ENCODE measurements around the gene KLK7. TPM values are rescaled to one million over a fixed set of nuclear protein-coding genes. Genes with fewer than 3 reads are reported as not detected.

KLK7 gene
- total and polyA plus RNA-seq, 2 donors: 0.14 to 0.32 TPM

- no peak for DNase-seq (ENCODE audit: extremely low spot score)
- H3K4me1 ChIP-seq (ENCODE audit: insufficient read depth): no peaks in the 10 kb centered on the region
- H3K4me3 ChIP-seq (ENCODE audit: low read depth, low read length): no peak overlapping the region
- 27% methylated on average over 7 of the region's 7 CpGs for WGBS
- H3K27ac ChIP-seq (ENCODE audit: low read depth): no peak overlapping the region
- no peaks in the 10 kb centered on the region for H3K36me3 ChIP-seq (ENCODE audit: insufficient read depth)
Measured at GRCh38 chr19:51020988-51021651, 37.4 kb upstream of the KLK7 start.

GRCh38 chr19:51019544-51019925 lies 35.8 kb upstream of the KLK7 start, which contains the start of gene KLK10:
KLK10 (minus strand) TSS chr19:51019709; CDS start chr19:51019130, 579 bp downstream.
- WGBS: 6% methylated on average over 14 of the region's 14 CpGs
- Histone ChIP-seq H3K27ac (ENCODE audit: low read depth) (no peak within 1 kb of the TSS), H3K4me1 (ENCODE audit: insufficient read depth) (no peaks in the 10 kb centered on the region), H3K4me3 (ENCODE audit: low read depth, low read length) (no peak within 1 kb of the TSS), H3K36me3 (ENCODE audit: insufficient read depth) (no peaks in the 10 kb centered on the region)
- DNase-seq (ENCODE audit: extremely low spot score): no peak

GRCh38 chr19:51018745-51019543 lies 35.2 kb upstream of the KLK7 start:
- Histone ChIP-seq H3K36me3 (ENCODE audit: insufficient read depth) (no peaks in the 10 kb centered on the region), H3K4me1 (ENCODE audit: insufficient read depth) (no peaks in the 10 kb centered on the region), H3K4me3 (ENCODE audit: low read depth, low read length) (no peak overlapping the region), H3K27ac (ENCODE audit: low read depth) (no peak overlapping the region)
- no peak for DNase-seq (ENCODE audit: extremely low spot score)
- WGBS: under 1% methylated on average over 68 of the region's 68 CpGs

GRCh38 chr19:51016798-51017683 lies 33.3 kb upstream of the KLK7 start:
- no peak overlapping the region for H3K27ac ChIP-seq (ENCODE audit: low read depth)
- no peak for DNase-seq (ENCODE audit: extremely low spot score)
- no peaks in the 10 kb centered on the region for H3K36me3 ChIP-seq (ENCODE audit: insufficient read depth)
- H3K4me3 ChIP-seq (ENCODE audit: low read depth, low read length): no peak overlapping the region
- H3K4me1 ChIP-seq (ENCODE audit: insufficient read depth): no peaks in the 10 kb centered on the region
- WGBS: under 1% methylated on average over 68 of the region's 68 CpGs

- no peak for DNase-seq (ENCODE audit: extremely low spot score)
- Histone ChIP-seq H3K36me3 (ENCODE audit: insufficient read depth) (no peaks in the 10 kb centered on the region), H3K27ac (ENCODE audit: low read depth) (no peak overlapping the region), H3K4me1 (ENCODE audit: insufficient read depth) (no peaks in the 10 kb centered on the region), H3K4me3 (ENCODE audit: low read depth, low read length) (no peak overlapping the region)
- WGBS: 88% methylated on average over 19 of the region's 19 CpGs
Measured at GRCh38 chr19:51015691-51016267, 32.1 kb upstream of the KLK7 start.

- H3K27ac ChIP-seq (ENCODE audit: low read depth): no peak overlapping the region
- no peak overlapping the region for H3K4me3 ChIP-seq (ENCODE audit: low read depth, low read length)
- H3K4me1 ChIP-seq (ENCODE audit: insufficient read depth): no peaks in the 10 kb centered on the region
- H3K36me3 ChIP-seq (ENCODE audit: insufficient read depth): no peaks in the 10 kb centered on the region
- 84% methylated on average over 6 of the region's 6 CpGs for WGBS
- DNase-seq (ENCODE audit: extremely low spot score): no peak
Measured at GRCh38 chr19:51014242-51014641, 30.5 kb upstream of the KLK7 start.

- Histone ChIP-seq H3K36me3 (ENCODE audit: insufficient read depth) (no peaks in the 10 kb centered on the region), H3K4me3 (ENCODE audit: low read depth, low read length) (no peak overlapping the region), H3K4me1 (ENCODE audit: insufficient read depth) (no peaks in the 10 kb centered on the region), H3K27ac (ENCODE audit: low read depth) (no peak overlapping the region)
- 72% methylated on average over 12 of the region's 12 CpGs for WGBS
- DNase-seq (ENCODE audit: extremely low spot score): no peak
Measured at GRCh38 chr19:51012661-51013190, 29.0 kb upstream of the KLK7 start.

GRCh38 chr19:51010066-51010795 lies 26.5 kb upstream of the KLK7 start:
- Histone ChIP-seq H3K27ac (ENCODE audit: low read depth) (no peak overlapping the region), H3K4me1 (ENCODE audit: insufficient read depth) (no peaks in the 10 kb centered on the region), H3K36me3 (ENCODE audit: insufficient read depth) (no peaks in the 10 kb centered on the region), H3K4me3 (ENCODE audit: low read depth, low read length) (no peak overlapping the region)
- WGBS: 69% methylated on average over 4 of the region's 4 CpGs
- no peak for DNase-seq (ENCODE audit: extremely low spot score)

- Histone ChIP-seq H3K4me1 (ENCODE audit: insufficient read depth) (no peaks in the 10 kb centered on the region), H3K36me3 (ENCODE audit: insufficient read depth) (no peaks in the 10 kb centered on the region), H3K4me3 (ENCODE audit: low read depth, low read length) (no peak overlapping the region), H3K27ac (ENCODE audit: low read depth) (no peak overlapping the region)
- DNase-seq (ENCODE audit: extremely low spot score): no peak
- 71% methylated on average over 19 of the region's 19 CpGs for WGBS
Measured at GRCh38 chr19:51009061-51009891, 25.6 kb upstream of the KLK7 start.

- no peak overlapping the region for H3K27ac ChIP-seq (ENCODE audit: low read depth)
- no peaks in the 10 kb centered on the region for H3K36me3 ChIP-seq (ENCODE audit: insufficient read depth)
- WGBS: 87% methylated on average over 3 of the region's 3 CpGs
- no peak for DNase-seq (ENCODE audit: extremely low spot score)
- no peaks in the 10 kb centered on the region for H3K4me1 ChIP-seq (ENCODE audit: insufficient read depth)
- no peak overlapping the region for H3K4me3 ChIP-seq (ENCODE audit: low read depth, low read length)
Measured at GRCh38 chr19:51007488-51007887, 23.8 kb upstream of the KLK7 start.

GRCh38 chr19:51006406-51006805 lies 22.7 kb upstream of the KLK7 start:
- no peak for DNase-seq (ENCODE audit: extremely low spot score)
- H3K36me3 ChIP-seq (ENCODE audit: insufficient read depth): no peaks in the 10 kb centered on the region
- 42% methylated on average over 8 of the region's 8 CpGs for WGBS
- H3K4me3 ChIP-seq (ENCODE audit: low read depth, low read length): no peak overlapping the region
- H3K4me1 ChIP-seq (ENCODE audit: insufficient read depth): no peaks in the 10 kb centered on the region
- no peak overlapping the region for H3K27ac ChIP-seq (ENCODE audit: low read depth)

GRCh38 chr19:51005248-51005647 lies 21.5 kb upstream of the KLK7 start:
- Histone ChIP-seq H3K27ac (ENCODE audit: low read depth) (no peak overlapping the region), H3K36me3 (ENCODE audit: insufficient read depth) (no peaks in the 10 kb centered on the region), H3K4me3 (ENCODE audit: low read depth, low read length) (no peak overlapping the region), H3K4me1 (ENCODE audit: insufficient read depth) (no peaks in the 10 kb centered on the region)
- DNase-seq (ENCODE audit: extremely low spot score): no peak
- 84% methylated on average over 1 of the region's 1 CpG for WGBS
